Chondrocyte (in vitro differentiated cells): ENCODE data around the gene ACP7. TPM values are rescaled to one million over a fixed set of nuclear protein-coding genes. Genes with fewer than 3 reads are reported as not detected.

Experiments
- DNase-seq: peaks from one replicate; pipeline ENCODE4 v3.0.0; 2021; ENCODE audit warnings: mixed read lengths, low spot score
- H3K27ac Mint-ChIP-seq: one replicate; pipeline ENCODE4 v1.8.0; 2021; ENCODE audit warnings: mild to moderate bottlenecking, moderate library complexity, mixed read lengths; ENCODE audit not compliant: unreplicated experiment
- H3K27me3 Mint-ChIP-seq: 2 replicates; pipeline ENCODE4 v1.8.0; 2021; ENCODE audit warnings: low read depth, mixed read lengths
- H3K36me3 Mint-ChIP-seq: 2 replicates; pipeline ENCODE4 v1.8.0; 2021; ENCODE audit warnings: low read depth, mixed read lengths
- H3K4me1 Mint-ChIP-seq: 2 replicates; pipeline ENCODE4 v1.8.0; 2021; ENCODE audit warnings: low read depth, mild to moderate bottlenecking, mixed read lengths
- H3K4me3 Mint-ChIP-seq: one replicate; pipeline ENCODE4 v1.8.0; 2021; ENCODE audit warnings: mild to moderate bottlenecking, moderate library complexity, mixed read lengths; ENCODE audit not compliant: unreplicated experiment
- H3K9me3 Mint-ChIP-seq: 2 replicates; pipeline ENCODE4 v1.8.0; 2021; ENCODE audit warnings: low read depth, mixed read lengths
- CTCF ChIP-seq: fragments of 200-600 bp; sonication (generic); IDR thresholded peaks from 2 replicates; pipeline ENCODE4 v1.5.0; 2021; ENCODE audit warnings: antibody characterized with exemption, mild to moderate bottlenecking, moderate library complexity
- long read RNA-seq: library from polyadenylated mRNA; stranded (forward); transcript quantifications from one replicate; pipeline ENCODE4 v2.0.0, GENCODE V29; 2021
- total RNA-seq: library from RNA; stranded (reverse); gene quantifications from 3 replicates; pipeline ENCODE4 v1.2.1, GENCODE V29; 2021

Gene ACP7
- not detected in 3 replicates for total RNA-seq
- long read RNA-seq: 0 reads

GRCh38 chr19:39083983-39084731 lies at the start of gene ACP7:
TSS of gene ACP7 (plus strand) at chr19:39084368. CDS start at chr19:39085270, 902 bp downstream.
- no peaks in the 10 kb centered on the region for H3K36me3 Mint-ChIP-seq
- H3K9me3 Mint-ChIP-seq: no peaks in the 10 kb centered on the region
- H3K4me1 Mint-ChIP-seq: peaks cover 3% of the 10 kb centered on the region
- no peak for DNase-seq
- no peak for TF ChIP-seq CTCF
- peak within 1 kb of the TSS; percentile 31 for H3K4me3 Mint-ChIP-seq
- H3K27ac Mint-ChIP-seq: no peak within 1 kb of the TSS
- H3K27me3 Mint-ChIP-seq: peaks cover 55% of the 10 kb centered on the region

- DNase-seq: no peak
- H3K27ac Mint-ChIP-seq: no peak overlapping the region
- peaks cover 2% of the 10 kb centered on the region for H3K9me3 Mint-ChIP-seq
- H3K4me1 Mint-ChIP-seq: peaks cover 14% of the 10 kb centered on the region
- no peak overlapping the region for H3K4me3 Mint-ChIP-seq
- no peaks in the 10 kb centered on the region for H3K36me3 Mint-ChIP-seq
- H3K27me3 Mint-ChIP-seq: peaks cover 16% of the 10 kb centered on the region
- no peak for TF ChIP-seq CTCF
These were observed 47.6 kb upstream of the ACP7 start for GRCh38 chr19:39036581-39036980.

GRCh38 chr19:39037194-39037593 lies 47.0 kb upstream of the ACP7 start:
- Mint-ChIP-seq H3K4me1 (peaks cover 12% of the 10 kb centered on the region), H3K27ac (no peak overlapping the region), H3K9me3 (peaks cover 2% of the 10 kb centered on the region), H3K36me3 (no peaks in the 10 kb centered on the region), H3K27me3 (peaks cover 16% of the 10 kb centered on the region), H3K4me3 (no peak overlapping the region)
- DNase-seq: no peak
- no peak for TF ChIP-seq CTCF

DNA sequence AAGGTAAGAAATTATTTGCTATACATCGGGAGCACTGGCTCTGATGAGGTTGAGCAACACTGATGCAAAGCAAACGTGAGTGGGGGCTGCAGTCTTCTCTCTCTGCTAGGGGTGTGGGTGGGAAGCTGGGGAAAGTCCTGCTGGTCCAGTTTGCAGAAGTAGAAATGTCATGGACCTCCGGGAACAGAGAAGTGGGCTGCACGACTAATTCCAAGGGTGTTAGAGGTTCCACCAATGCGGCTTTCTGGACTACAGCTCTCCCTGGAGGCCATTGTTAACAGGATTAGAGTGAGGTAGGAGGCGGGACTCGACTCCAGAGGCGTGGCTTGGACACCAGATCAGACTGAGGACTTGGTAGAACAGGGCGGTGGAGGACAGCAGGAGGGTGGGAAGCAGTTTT lies 46.1 kb upstream of the ACP7 start:
- Mint-ChIP-seq H3K4me3 (no peak overlapping the region), H3K9me3 (peaks cover 2% of the 10 kb centered on the region), H3K36me3 (no peaks in the 10 kb centered on the region), H3K27ac (no peak overlapping the region), H3K27me3 (peaks cover 16% of the 10 kb centered on the region), H3K4me1 (peaks cover 3% of the 10 kb centered on the region)
- DNase-seq: no peak
- TF ChIP-seq CTCF: peak; percentile 56

GRCh38 chr19:39045506-39045905 lies 38.7 kb upstream of the ACP7 start:
- peaks cover 2% of the 10 kb centered on the region for H3K9me3 Mint-ChIP-seq
- peaks cover 27% of the 10 kb centered on the region for H3K27me3 Mint-ChIP-seq
- DNase-seq: no peak
- no peak overlapping the region for H3K4me3 Mint-ChIP-seq
- peak overlapping the region; percentile 8 for H3K27ac Mint-ChIP-seq
- H3K4me1 Mint-ChIP-seq: no peaks in the 10 kb centered on the region
- TF ChIP-seq CTCF: no peak
- H3K36me3 Mint-ChIP-seq: no peaks in the 10 kb centered on the region
